ENCODE results near the gene JPH4. TPM values are rescaled to one million over a fixed set of nuclear protein-coding genes. Genes with fewer than 3 reads are reported as not detected.

The JPH4 gene
- total RNA-seq, 2 donors from 2014 or later, result 0.18 to 0.91 TPM

GRCh38 chr14:23542261-23542660, 36.3 kb downstream of the JPH4 start:
- peaks cover 7% of the 10 kb centered on the region for H3K36me3 Mint-ChIP-seq (ENCODE audit: low read depth)
- H3K4me3 Mint-ChIP-seq, result no peak overlapping the region
- peaks cover 12% of the 10 kb centered on the region for H3K4me1 ChIP-seq (ENCODE audit: control insufficient read depth, insufficient read depth, low read length)
- TF ChIP-seq CTCF (conservative IDR thresholded peaks at IDR 0.05), result no peak
- H3K36me3 ChIP-seq (ENCODE audit: control insufficient read depth, insufficient read depth, low read length), result peaks cover 6% of the 10 kb centered on the region
- no peaks in the 10 kb centered on the region for H3K27me3 ChIP-seq (ENCODE audit: control insufficient read depth, insufficient read depth, low read length, poor library complexity, severe bottlenecking)
- H3K27ac Mint-ChIP-seq, result peak overlapping the region; percentile 1
- peaks cover 45% of the 10 kb centered on the region for H3K4me1 Mint-ChIP-seq
- no peak for DNase-seq
- no peak overlapping the region for H3K9ac ChIP-seq (ENCODE audit: extremely low read depth, low read length, poor library complexity, severe bottlenecking)
- no peaks in the 10 kb centered on the region for H3K27me3 Mint-ChIP-seq (ENCODE audit: insufficient read depth)
- 90 to 96% methylated on average over 5 of the region's 5 CpGs for WGBS, 2 experiments (ENCODE audit: insufficient coverage in 1 of 2, insufficient read length in 1 of 2)
- H3K9me3 ChIP-seq (ENCODE audit: control insufficient read depth, low read length), result no peaks in the 10 kb centered on the region
- no peak overlapping the region for H3K4me3 ChIP-seq (ENCODE audit: low read length)
- H3K9me3 Mint-ChIP-seq, result no peaks in the 10 kb centered on the region
- no peak overlapping the region for H3K27ac ChIP-seq (ENCODE audit: low read depth, low read length)

- H3K4me1 ChIP-seq (ENCODE audit: control insufficient read depth, insufficient read depth, low read length), result peaks cover 12% of the 10 kb centered on the region
- no peak overlapping the region for H3K9ac ChIP-seq (ENCODE audit: extremely low read depth, low read length, poor library complexity, severe bottlenecking)
- no peaks in the 10 kb centered on the region for H3K9me3 ChIP-seq (ENCODE audit: control insufficient read depth, low read length)
- no peaks in the 10 kb centered on the region for H3K27me3 Mint-ChIP-seq (ENCODE audit: insufficient read depth)
- DNase-seq, result no peak
- H3K27me3 ChIP-seq (ENCODE audit: control insufficient read depth, insufficient read depth, low read length, poor library complexity, severe bottlenecking), result no peaks in the 10 kb centered on the region
- H3K27ac ChIP-seq (ENCODE audit: low read depth, low read length), result no peak overlapping the region
- WGBS, 2 experiments (ENCODE audit: insufficient coverage in 1 of 2, insufficient read length in 1 of 2), result 95 to 100% methylated on average over 3 to 4 of the region's 4 CpGs
- peaks cover 38% of the 10 kb centered on the region for H3K4me1 Mint-ChIP-seq
- H3K4me3 ChIP-seq (ENCODE audit: low read length), result no peak overlapping the region
- no peaks in the 10 kb centered on the region for H3K9me3 Mint-ChIP-seq
- no peak overlapping the region for H3K4me3 Mint-ChIP-seq
- H3K36me3 ChIP-seq (ENCODE audit: control insufficient read depth, insufficient read depth, low read length), result peaks cover 6% of the 10 kb centered on the region
- peaks cover 9% of the 10 kb centered on the region for H3K36me3 Mint-ChIP-seq (ENCODE audit: low read depth)
- no peak for TF ChIP-seq CTCF (conservative IDR thresholded peaks at IDR 0.05)
- H3K27ac Mint-ChIP-seq, result peak overlapping the region; percentile 88
These were observed 38.5 kb downstream of the JPH4 start for GRCh38 chr14:23540141-23540469.

GRCh38 chr14:23539248-23540140, 39.1 kb downstream of the JPH4 start:
- Histone ChIP-seq H3K9ac (ENCODE audit: extremely low read depth, low read length, poor library complexity, severe bottlenecking) (no peak overlapping the region), H3K9me3 (ENCODE audit: control insufficient read depth, low read length) (no peaks in the 10 kb centered on the region), H3K27ac (ENCODE audit: low read depth, low read length) (peak overlapping the region; percentile 0), H3K27me3 (ENCODE audit: control insufficient read depth, insufficient read depth, low read length, poor library complexity, severe bottlenecking) (no peaks in the 10 kb centered on the region), H3K4me1 (ENCODE audit: control insufficient read depth, insufficient read depth, low read length) (peaks cover 12% of the 10 kb centered on the region), H3K36me3 (ENCODE audit: control insufficient read depth, insufficient read depth, low read length) (peaks cover 6% of the 10 kb centered on the region), H3K4me3 (ENCODE audit: low read length) (no peak overlapping the region)
- Mint-ChIP-seq H3K27ac (peak overlapping the region; percentile 90), H3K4me1 (peaks cover 32% of the 10 kb centered on the region), H3K9me3 (no peaks in the 10 kb centered on the region), H3K4me3 (peak overlapping the region; percentile 57), H3K36me3 (ENCODE audit: low read depth) (peaks cover 11% of the 10 kb centered on the region), H3K27me3 (ENCODE audit: insufficient read depth) (no peaks in the 10 kb centered on the region)
- TF ChIP-seq CTCF (conservative IDR thresholded peaks at IDR 0.05), result peak; percentile 88
- WGBS, 2 experiments (ENCODE audit: insufficient coverage in 1 of 2, insufficient read length in 1 of 2), result 41 to 61% methylated on average over 7 to 10 of the region's 10 CpGs
- peak; percentile 90 for DNase-seq

Data from endodermal cell (in vitro differentiated cells).